ENCODE data around the gene PUDP. TPM values are rescaled to one million over a fixed set of nuclear protein-coding genes. Genes with fewer than 3 reads are reported as not detected.

PUDP gene
- total and polyA plus RNA-seq, 12 donors = 4.3 to 29.3 (median 14.5) TPM

Small RNA genes within 50 kb of the gene (microRNA-seq; reads per million reads assigned to microRNA genes)
- 0.45 to 1.1 (median 0.76) reads per million in 3 donors for gene MIR4767

Small RNA genes within 50 kb of the gene (small RNA-seq; reads per million reads assigned to genes)
- gene MIR4767 = 0 to 0.17 reads per million in 2 donors

Other genes starting within 250 kb of the PUDP start
- 10 to 100 TPM in 1 of 9 donors, 1 to 10 TPM in 8; 3.0 to 11.4 (median 4.7) TPM for gene STS, start 441 bp downstream of the PUDP start, total RNA-seq
- gene STS, start 441 bp downstream of the PUDP start, polyA plus RNA-seq = 10 to 100 TPM in 1 of 3 donors, 1 to 10 TPM in 2; 1.4 to 12.2 (median 2.0) TPM

Measured in adrenal gland (tissue), 12 donors.